ENCODE results near the gene SEM1.

SEM1 gene

GRCh38 chr7:96689414-96689813 lies 20.2 kb downstream of the SEM1 start:
- TF ChIP-seq CTCF (IDR thresholded peaks at IDR 0.05; ENCODE audit: low read depth, low read length) (no peak), POLR2A (IDR thresholded peaks at IDR 0.05; ENCODE audit: extremely low read depth, insufficient read length) (no peak), MYC (IDR thresholded peaks at IDR 0.05; ENCODE audit: low read depth, low read length) (no peak), MAX (IDR thresholded peaks at IDR 0.05; ENCODE audit: low read depth, low read length) (no peak)
- DNase-seq (ENCODE audit: low read depth): no peak
- no peak overlapping the region for H3K4me3 ChIP-seq (ENCODE audit: low read depth, low read length)

GRCh38 chr7:96686305-96686704 lies 23.3 kb downstream of the SEM1 start:
- DNase-seq (ENCODE audit: low read depth): peak; percentile 40
- no peak for TF ChIP-seq MAX (IDR thresholded peaks at IDR 0.05; ENCODE audit: low read depth, low read length)
- TF ChIP-seq POLR2A (IDR thresholded peaks at IDR 0.05; ENCODE audit: extremely low read depth, insufficient read length): no peak
- TF ChIP-seq MYC (IDR thresholded peaks at IDR 0.05; ENCODE audit: low read depth, low read length): no peak
- no peak for TF ChIP-seq CTCF (IDR thresholded peaks at IDR 0.05; ENCODE audit: low read depth, low read length)
- no peak overlapping the region for H3K4me3 ChIP-seq (ENCODE audit: low read depth, low read length)

GRCh38 chr7:96685755-96686154 lies 23.9 kb downstream of the SEM1 start:
- no peak overlapping the region for H3K4me3 ChIP-seq (ENCODE audit: low read depth, low read length)
- no peak for DNase-seq (ENCODE audit: low read depth)
- no peak for TF ChIP-seq POLR2A (IDR thresholded peaks at IDR 0.05; ENCODE audit: extremely low read depth, insufficient read length)
- no peak for TF ChIP-seq CTCF (IDR thresholded peaks at IDR 0.05; ENCODE audit: low read depth, low read length)
- no peak for TF ChIP-seq MAX (IDR thresholded peaks at IDR 0.05; ENCODE audit: low read depth, low read length)
- TF ChIP-seq MYC (IDR thresholded peaks at IDR 0.05; ENCODE audit: low read depth, low read length): no peak

- TF ChIP-seq CTCF (IDR thresholded peaks at IDR 0.05; ENCODE audit: low read depth, low read length): no peak
- no peak for TF ChIP-seq MYC (IDR thresholded peaks at IDR 0.05; ENCODE audit: low read depth, low read length)
- no peak for TF ChIP-seq POLR2A (IDR thresholded peaks at IDR 0.05; ENCODE audit: extremely low read depth, insufficient read length)
- TF ChIP-seq MAX (IDR thresholded peaks at IDR 0.05; ENCODE audit: low read depth, low read length): no peak
Observed at GRCh38 chr7:96685353-96685752, 24.3 kb downstream of the SEM1 start.

GRCh38 chr7:96679886-96680285 lies 29.8 kb downstream of the SEM1 start:
- DNase-seq (ENCODE audit: low read depth): no peak
- no peak for TF ChIP-seq CTCF (IDR thresholded peaks at IDR 0.05; ENCODE audit: low read depth, low read length)
- TF ChIP-seq POLR2A (IDR thresholded peaks at IDR 0.05; ENCODE audit: extremely low read depth, insufficient read length): no peak
- TF ChIP-seq MYC (IDR thresholded peaks at IDR 0.05; ENCODE audit: low read depth, low read length): no peak
- no peak for TF ChIP-seq MAX (IDR thresholded peaks at IDR 0.05; ENCODE audit: low read depth, low read length)
- no peak overlapping the region for H3K4me3 ChIP-seq (ENCODE audit: low read depth, low read length)

More at GRCh38 chr7:96685353-96685752, 24.3 kb downstream of the SEM1 start:
- no peak overlapping the region for H3K4me3 ChIP-seq (ENCODE audit: low read depth, low read length)
- no peak for DNase-seq (ENCODE audit: low read depth)

- TF ChIP-seq CTCF (IDR thresholded peaks at IDR 0.05; ENCODE audit: low read depth, low read length) (no peak), MAX (IDR thresholded peaks at IDR 0.05; ENCODE audit: low read depth, low read length) (no peak), POLR2A (IDR thresholded peaks at IDR 0.05; ENCODE audit: extremely low read depth, insufficient read length) (no peak), MYC (IDR thresholded peaks at IDR 0.05; ENCODE audit: low read depth, low read length) (no peak)
- no peak overlapping the region for H3K4me3 ChIP-seq (ENCODE audit: low read depth, low read length)
- no peak for DNase-seq (ENCODE audit: low read depth)
Observed at GRCh38 chr7:96676919-96677318, 32.7 kb downstream of the SEM1 start.
